Jurkat, Clone E6-1 (cell line): ENCODE results near the gene DLX4.

Experiments used
- DNase-seq: peaks from one replicate; pipeline ENCODE4 v3.0.0-alpha.2; 2011; ENCODE audit warnings: low read depth, low spot score
- H3K4me3 ChIP-seq: 2 replicates; pipeline ENCODE4 v1.5.1; 2011; ENCODE audit warnings: mild to moderate bottlenecking, low read length, control low read depth, moderate library complexity

The DLX4 gene

DNA sequence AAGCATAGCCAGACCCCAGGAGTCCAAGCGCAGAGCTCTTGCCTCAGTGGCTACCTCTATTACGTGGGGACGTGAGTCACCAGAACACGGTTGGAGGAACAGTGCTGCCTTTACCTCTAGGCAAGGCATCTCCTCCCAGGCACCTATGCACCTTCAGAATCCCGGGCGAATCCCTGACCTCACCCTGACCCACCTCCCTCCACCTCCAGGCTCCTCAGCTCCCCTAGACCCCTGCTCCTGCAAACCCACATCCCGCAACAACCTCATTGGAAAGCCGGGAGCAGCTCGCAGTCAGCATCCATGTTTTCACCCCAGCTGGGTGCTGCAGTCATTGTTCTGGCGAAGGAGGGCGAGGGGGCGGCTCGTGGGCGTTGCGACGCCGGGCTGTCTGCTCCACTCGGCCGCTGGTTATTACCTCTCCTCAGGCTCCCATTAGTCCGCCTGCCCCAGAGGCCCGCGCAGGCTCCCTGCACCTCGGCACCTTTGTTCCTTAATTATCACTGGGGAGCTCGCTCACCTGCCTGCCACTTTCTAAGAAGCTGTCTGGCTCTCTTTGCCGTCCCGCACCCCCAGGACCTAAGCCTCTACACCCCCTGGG is 24.6 kb upstream of the DLX4 start:
- no peak for DNase-seq

GRCh38 chr17:49946208-49946607 is 22.8 kb upstream of the DLX4 start:
- H3K4me3 ChIP-seq: no peak overlapping the region
- no peak for DNase-seq

More for the DNA sequence above, 24.6 kb upstream of the DLX4 start:
- no peak overlapping the region for H3K4me3 ChIP-seq

DNA sequence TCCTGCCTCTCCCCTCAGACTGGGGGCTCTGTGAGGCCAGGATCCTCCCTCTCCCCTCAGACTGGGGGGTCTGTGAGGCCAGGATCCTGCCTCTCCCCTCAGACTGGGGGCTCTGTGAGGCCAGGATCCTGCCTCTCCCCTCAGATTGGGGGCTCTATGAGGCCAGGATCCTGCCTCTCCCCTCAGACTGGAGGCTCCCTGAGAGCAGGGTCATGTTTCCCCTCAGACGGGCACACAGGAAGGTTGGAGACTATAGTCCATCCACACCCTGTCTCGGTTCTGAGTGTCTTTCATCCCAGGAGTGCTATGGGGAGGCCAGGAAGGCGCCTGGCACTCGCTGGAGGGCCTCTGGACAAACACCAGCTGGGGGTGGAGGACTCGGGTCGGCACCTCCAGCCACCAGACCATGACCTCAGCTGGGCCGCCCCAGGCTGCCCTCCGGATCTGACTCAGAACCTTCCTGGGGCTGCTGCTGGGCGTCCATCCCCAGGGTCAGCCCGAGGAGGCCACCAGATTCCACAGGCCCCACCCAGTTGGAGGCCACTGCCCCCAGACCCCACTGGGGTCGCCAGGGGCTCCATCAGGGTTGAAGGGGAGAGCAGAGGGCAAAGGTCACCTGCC is 21.9 kb upstream of the DLX4 start:
- no peak overlapping the region for H3K4me3 ChIP-seq
- no peak for DNase-seq

- DNase-seq: no peak
Measured at GRCh38 chr17:49949634-49950033, 19.4 kb upstream of the DLX4 start.

DNA sequence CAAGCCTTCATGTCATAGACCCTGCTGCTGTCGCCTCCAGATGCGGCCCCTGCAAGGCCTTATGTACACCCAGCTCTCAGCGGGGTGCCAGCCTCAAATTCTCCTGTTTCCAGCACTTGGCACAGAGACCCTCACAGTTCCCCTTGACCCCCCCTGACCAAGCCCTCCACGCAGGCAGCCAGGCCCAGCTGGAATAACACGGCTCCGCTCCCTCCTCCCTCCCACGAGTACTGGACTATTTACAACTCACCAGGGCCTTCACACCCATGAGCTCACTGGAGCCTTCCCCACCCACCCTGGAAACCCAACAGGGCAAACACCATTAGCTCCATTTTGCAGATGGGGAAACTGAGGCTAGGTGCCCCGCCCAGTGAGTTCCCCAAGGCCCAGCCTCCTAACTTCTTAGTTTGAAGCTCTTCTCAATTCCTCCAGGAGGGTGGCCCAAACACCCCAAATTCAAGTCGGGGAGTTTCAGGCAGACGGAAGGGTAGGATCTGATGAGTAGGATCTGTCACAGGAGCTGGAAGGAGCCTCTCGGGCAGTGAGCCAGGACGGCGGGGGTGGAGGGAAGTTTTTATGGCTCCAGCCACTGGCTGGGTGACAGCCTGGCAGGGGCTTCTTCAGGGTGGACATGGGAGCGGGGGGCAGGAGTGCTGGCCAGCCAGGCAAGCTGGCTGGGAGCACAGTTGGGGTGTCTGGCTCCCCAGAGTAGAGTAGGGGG is 17.5 kb upstream of the DLX4 start:
- H3K4me3 ChIP-seq: no peak overlapping the region
- DNase-seq: no peak

More at GRCh38 chr17:49949634-49950033, 19.4 kb upstream of the DLX4 start:
- no peak overlapping the region for H3K4me3 ChIP-seq

- H3K4me3 ChIP-seq: no peak overlapping the region
- DNase-seq: peak; percentile 64
Measured at GRCh38 chr17:49952209-49952911, 16.6 kb upstream of the DLX4 start.

DNA sequence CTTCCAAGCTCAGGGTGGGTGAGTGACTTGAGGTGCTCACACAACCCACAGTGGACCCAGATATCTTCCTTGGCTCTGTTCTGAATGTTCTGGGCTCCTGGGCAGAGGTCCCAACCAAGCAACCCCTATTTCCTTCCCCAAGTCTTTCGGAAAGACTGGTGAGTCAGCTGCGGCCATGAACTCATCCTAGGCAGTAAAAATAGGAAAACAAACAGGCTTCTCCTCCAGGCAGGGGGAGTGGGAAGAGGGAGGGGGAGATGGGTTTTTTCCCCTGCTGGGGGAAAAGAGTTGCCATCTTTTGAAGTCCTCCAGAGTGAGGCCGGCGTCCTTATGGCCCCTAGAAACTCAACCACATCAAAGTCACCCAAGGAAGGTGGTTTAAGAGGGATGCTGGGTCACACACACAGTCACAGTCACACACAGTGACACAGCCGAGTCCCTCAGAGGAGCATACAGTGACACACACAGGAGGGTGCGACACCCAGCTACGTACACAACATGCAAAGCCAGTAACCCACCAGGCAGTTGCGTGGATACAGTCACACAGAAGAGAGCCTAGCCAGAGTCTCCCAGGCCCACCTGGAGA is 16.0 kb upstream of the DLX4 start:
- no peak overlapping the region for H3K4me3 ChIP-seq
- no peak for DNase-seq

- no peak overlapping the region for H3K4me3 ChIP-seq
Measured at GRCh38 chr17:49955157-49955556, 13.8 kb upstream of the DLX4 start.

DNA sequence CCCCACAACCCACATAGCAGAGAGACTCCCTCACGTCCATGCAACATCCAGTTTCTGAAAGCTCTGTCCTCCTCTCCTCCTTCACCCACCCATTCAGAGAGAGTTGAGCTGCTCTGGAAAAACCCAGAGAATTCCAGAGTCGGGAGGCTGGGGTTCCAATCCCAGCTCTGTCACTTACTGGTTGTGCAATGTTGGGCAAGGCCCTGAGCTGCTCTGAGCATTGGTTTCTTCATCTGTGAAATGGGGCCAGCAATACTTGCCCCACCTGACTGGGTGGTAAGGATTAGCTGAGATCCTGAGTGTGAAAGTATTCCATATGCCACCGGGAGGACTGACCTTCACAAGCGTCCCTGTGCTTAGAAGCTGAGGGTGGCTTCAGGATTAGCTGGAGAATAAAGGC is 12.2 kb upstream of the DLX4 start:
- DNase-seq: no peak
- H3K4me3 ChIP-seq: no peak overlapping the region

More at GRCh38 chr17:49955157-49955556, 13.8 kb upstream of the DLX4 start:
- DNase-seq: no peak

DNA sequence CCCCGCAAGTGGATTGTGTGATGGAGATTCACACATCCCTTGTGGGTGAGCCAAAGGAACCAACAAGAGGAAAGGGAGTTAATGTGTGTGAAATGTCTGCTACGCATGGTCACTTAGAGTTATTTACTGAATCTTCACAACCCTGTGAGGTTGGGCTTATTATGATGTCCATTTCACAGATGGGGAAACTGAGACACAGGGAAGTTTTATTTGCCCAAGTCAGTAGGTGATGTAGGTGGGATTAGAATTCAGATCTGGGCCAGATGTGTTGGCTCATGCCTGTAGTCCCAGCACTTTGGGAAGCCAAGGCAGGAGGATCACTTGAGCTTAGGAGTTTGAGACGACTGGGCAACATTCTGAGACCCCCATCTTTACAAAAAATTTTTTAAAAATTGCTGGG is 11.6 kb upstream of the DLX4 start:
- no peak for DNase-seq
- H3K4me3 ChIP-seq: no peak overlapping the region

DNA sequence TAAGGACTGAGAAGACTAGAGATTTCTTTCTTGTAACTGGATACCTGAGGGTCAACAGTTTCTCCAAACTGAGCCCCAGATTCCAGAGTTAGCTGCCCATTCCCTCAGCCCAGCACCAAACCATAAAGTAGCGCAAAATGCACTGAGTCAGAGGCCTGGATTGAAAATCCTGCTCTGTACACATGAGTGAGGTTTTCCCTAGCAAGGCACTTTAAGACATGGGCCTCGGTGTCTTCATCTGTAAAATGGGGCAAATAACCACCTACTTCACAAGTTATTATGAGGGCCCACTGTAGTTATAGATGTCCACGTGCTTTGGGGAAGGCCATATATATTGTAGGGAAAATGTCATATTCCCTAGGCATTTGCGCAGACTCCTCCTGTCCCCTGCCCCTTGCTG is 10.3 kb upstream of the DLX4 start:
- no peak overlapping the region for H3K4me3 ChIP-seq
- no peak for DNase-seq

- no peak overlapping the region for H3K4me3 ChIP-seq
- DNase-seq: no peak
Measured at GRCh38 chr17:49959183-49959935, 9.6 kb upstream of the DLX4 start.

- no peak for DNase-seq
- no peak overlapping the region for H3K4me3 ChIP-seq
Measured at GRCh38 chr17:49962599-49963308, 6.2 kb upstream of the DLX4 start.

- no peak overlapping the region for H3K4me3 ChIP-seq
- no peak for DNase-seq
Measured at GRCh38 chr17:49963309-49963625, 5.7 kb upstream of the DLX4 start.

- H3K4me3 ChIP-seq: no peak overlapping the region
Measured at GRCh38 chr17:49963626-49964302, 5.2 kb upstream of the DLX4 start.

GRCh38 chr17:49964303-49964768 is 4.7 kb upstream of the DLX4 start:
- no peak overlapping the region for H3K4me3 ChIP-seq
- DNase-seq: no peak

More at GRCh38 chr17:49963626-49964302, 5.2 kb upstream of the DLX4 start:
- no peak for DNase-seq

GRCh38 chr17:49964769-49965523 is 4.0 kb upstream of the DLX4 start:
- no peak overlapping the region for H3K4me3 ChIP-seq

More at GRCh38 chr17:49964769-49965523, 4.0 kb upstream of the DLX4 start:
- DNase-seq: no peak
